HG02852 (cell line): ENCODE data around the gene FAM114A2.
"Not testable (repeated sequence)": the region's sequence is repeated elsewhere in the genome, so short reads cannot be mapped to it uniquely, and the experiment has no call there.

Experiments
- ATAC-seq: cut with Tn5 transposase; IDR thresholded peaks from one replicate; pipeline ENCODE4 v1.9.1; 2021; ENCODE audit warnings: mild to moderate bottlenecking, moderate library complexity; ENCODE audit not compliant: unreplicated experiment

FAM114A2 gene

DNA sequence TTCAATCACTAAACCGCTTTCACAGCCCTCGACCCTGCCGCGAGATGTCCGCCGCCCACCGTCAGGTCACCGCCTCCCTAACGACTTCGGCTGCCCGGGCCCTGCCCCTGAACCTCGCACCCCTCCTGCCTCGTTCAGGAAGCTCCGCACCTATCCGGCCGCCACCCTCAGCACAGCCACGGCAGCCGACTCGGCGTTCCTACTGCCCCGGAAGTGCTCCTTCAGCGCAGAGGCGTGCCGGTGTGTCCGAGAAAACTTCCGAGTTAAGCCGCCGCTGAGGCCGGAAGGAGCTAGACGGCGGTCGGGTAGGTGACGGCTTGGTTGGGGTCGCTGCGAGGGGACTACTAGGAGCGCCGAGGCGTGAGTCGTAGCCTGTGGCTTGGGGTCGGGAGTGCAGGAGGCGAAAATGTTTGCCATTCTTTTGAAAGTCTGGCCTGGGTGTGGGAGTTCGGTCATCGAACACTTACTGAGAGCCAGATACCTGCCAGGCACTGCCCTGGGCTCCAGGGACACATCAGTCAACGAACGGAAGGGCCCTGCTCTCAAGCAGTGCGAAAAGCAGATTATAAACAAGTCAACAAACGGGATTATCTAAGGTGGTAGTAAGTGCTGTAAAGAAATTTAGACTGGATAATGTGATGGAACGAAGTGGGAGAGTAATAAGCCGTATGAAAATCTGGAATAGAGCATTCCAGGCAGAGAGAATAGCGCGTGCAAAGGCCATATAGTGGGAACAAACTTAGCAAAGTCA lies at the start of gene FAM114A2, which contains the start of gene MFAP3:
FAM114A2 (minus strand) TSS at position 204 of the 751 bp plus-strand sequence. CDS start 3,957 bp downstream, outside the sequence.
MFAP3 (plus strand) TSS at position 261 of the 751 bp plus-strand sequence. CDS start 10,756 bp downstream, outside the sequence.
- ATAC-seq: peak; percentile 96

DNA sequence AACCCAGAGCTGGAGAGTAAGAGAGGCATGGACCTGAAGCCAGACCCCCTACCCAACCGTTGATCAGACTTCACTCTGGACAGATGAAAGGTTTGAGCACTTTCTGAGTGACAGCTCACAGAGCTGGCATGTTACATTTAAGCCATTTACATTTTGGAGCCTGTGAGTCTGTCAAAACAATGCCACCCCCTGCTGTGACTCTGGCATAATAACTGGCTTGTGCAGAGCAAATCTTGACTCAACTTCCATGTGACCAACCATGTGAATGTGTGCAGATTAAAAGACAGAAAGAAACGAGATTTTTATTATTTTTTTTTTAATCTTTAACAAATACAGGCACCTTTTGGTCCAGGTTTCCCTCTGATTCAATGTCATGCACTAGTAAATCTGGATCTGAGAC lies 48.5 kb upstream of the FAM114A2 start:
- no peak for ATAC-seq

DNA sequence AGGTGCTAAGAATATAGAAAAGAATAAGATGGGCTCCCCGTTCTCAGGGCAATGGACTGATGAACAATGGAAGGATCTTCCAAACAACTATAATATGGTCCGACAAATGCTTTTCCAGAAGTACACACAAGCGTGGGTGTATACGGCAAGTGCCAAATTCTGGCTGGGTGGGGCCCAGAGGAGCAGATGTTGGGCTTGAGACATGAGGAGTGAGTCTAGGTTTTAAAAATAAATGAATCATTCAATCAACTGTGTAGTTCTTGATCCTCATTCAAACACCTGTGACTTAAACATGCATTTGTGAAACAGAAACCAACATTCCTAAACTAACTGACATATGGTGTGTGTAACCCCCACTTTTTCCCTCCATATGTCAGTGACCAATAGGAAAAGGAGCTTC lies 47.9 kb upstream of the FAM114A2 start:
- ATAC-seq: no peak

DNA sequence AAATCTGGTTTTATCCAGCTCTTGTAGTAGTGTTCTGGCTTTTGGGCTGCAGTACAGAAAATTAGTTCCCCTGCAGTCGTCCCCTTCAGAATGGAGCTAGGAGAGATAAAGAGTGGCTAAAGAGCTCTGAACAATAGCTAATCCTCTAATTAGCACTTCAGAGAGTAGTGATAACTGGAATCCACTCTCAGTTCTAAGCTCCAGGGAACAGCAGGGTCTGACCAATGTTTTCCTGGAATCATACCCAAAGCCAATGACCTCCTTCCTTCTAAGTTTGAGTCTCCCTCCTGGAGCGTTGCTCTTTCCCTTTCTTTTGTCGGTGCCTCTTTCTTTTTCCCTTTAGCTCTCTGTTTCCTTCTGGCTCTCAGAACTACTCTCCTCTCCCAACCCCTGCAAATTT lies 47.4 kb upstream of the FAM114A2 start:
- no peak for ATAC-seq

DNA sequence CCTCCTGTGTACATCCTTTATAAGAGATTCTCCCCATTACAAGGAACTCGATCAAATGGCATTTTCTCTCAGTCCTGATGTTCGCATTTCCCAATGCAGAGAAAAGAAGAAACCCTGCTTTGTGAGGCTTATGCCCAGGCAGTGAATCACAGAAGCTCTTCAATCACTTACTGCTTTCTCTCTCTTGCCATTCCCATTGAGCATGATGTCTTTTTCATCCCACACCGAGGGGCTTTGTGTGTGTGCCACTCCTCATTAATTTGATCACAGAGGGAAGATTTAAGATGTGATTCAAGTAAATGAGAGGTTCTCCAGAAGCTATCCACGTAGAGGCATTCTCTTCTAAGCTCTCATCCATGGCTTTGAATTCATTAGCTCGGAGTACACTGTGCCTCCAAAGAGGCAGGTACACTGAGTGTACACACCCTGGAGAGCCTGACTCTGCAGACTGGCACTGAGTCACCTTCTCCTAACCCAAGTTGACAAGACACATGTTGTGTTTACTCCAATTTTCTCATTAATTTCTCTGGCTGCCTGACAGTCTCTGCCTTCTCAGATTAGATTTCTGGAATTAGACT lies 45.4 kb upstream of the FAM114A2 start:
- ATAC-seq: no peak

DNA sequence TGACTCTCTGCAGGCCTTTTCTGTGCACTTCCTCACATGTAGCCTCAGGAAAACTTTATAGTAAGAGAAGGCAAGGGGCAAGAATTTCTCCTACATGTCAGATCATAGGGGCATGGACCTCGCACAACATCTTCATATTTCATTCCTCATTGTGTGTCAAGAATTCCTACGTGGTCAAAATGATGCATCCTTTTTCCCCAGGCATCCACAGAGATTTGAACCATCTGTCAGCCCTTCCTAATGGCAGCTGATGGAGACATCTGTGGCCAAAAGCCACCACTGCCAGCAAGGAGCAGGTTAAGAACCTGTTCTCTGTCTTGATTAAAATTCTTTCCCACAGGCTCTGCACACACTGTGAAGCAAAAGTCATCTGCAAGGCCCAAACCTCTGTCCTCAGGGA lies 42.5 kb upstream of the FAM114A2 start:
- no peak for ATAC-seq

DNA sequence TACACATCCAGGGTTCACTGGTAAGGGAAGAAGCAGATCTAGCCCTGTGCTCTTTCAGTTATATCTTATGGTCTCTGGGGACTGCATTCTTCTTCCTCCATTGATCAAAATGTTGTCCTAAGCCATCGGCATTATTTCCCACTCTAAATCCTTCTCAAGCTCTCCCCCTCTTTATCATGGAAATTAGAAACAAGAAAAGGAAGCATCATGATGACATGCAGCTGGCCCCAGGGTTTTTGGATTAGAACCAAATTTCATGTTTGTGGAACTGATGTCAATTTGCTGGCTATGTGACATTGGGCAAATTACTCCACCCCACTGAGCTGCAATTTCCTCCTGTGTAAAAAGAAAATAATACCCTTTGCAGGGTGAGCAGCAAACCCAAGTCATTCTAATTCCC lies 39.6 kb upstream of the FAM114A2 start:
- ATAC-seq: no peak

DNA sequence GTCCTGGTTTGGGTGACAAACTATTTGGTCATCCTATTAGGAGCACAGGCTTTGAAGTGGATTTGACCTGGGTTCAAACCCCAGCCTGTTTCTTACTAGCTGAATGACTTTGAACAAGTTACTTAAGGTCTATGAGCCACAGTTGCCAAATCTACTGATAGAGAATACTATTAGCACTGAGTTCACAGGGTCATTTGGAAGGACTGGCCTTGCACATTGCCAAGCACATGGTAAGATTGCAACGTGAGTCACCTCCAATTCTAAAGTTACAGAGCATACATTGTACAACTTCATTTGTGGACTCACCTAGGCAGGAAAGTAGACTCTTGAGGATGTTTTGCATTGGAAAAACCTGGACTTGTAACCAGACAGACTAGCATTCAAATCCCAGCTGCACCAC lies 39.0 kb upstream of the FAM114A2 start:
- no peak for ATAC-seq

DNA sequence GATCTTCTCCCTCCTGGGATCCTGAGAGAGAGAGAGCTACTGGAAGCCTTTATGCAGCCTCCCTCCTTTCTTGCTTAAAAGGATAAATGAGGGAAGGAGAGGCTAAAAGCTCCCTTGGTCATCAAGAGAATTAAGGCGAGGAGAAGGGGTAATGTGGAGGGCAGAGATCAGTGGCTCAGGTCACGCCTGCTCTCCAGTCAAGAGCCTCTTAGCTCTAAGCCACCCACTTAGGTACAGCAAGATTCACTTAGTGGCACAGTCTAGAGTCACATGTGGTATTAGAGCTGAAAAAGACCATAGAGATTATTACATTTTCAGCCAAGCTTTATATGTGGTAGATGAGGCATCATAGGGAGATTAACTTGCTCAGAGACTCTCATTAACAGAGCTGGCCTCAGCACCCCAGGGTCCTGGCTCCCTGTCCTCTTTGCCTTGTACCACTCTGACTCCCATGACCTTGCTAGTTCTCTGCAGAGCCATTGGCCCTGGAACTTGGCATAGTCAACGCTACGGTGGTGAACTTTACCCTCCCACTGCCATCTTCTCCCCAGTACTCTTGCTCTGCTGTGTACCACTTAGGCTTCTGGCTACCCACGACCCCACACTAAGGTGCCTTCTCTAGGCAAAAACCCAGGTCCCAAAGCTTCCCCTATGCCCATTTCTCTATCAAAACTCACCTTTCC lies 37.7 kb upstream of the FAM114A2 start:
- ATAC-seq: no peak

DNA sequence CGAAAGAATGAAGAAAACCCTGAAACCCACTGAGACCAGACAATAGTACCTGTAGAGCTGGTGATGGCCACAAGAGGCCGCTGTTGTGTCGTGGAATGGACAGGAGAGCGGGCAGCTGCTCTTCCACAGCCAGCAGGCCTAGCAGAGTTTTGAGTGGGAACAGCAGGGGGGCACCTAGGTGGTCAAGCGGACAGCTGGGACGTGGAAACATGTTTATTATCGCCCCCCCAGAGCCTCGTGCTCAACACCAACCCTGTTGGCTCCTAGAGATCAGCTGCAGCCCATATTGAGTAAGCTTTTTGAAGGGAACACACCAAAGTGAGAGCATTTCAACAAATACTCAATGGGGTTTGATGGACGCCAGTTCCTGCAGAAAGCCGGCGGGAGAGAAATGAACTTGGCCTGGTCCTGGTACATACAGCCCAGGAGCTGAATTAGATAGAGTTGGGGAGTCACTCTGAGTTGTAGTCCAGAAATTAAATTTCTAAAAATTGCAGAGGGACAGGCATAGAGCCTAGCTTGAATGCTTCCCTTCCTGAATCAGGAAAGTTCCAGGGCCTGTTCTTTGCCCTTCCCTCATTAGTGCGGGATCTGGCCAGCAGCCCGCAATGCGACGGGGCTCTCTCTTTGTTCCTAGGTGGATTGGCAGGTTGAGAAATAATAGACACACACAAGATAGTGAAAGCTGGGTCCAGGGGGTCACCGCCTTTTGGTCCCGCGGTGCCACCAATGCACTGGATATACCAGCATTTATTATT lies 33.9 kb upstream of the FAM114A2 start:
- peak; percentile 98 for ATAC-seq

DNA sequence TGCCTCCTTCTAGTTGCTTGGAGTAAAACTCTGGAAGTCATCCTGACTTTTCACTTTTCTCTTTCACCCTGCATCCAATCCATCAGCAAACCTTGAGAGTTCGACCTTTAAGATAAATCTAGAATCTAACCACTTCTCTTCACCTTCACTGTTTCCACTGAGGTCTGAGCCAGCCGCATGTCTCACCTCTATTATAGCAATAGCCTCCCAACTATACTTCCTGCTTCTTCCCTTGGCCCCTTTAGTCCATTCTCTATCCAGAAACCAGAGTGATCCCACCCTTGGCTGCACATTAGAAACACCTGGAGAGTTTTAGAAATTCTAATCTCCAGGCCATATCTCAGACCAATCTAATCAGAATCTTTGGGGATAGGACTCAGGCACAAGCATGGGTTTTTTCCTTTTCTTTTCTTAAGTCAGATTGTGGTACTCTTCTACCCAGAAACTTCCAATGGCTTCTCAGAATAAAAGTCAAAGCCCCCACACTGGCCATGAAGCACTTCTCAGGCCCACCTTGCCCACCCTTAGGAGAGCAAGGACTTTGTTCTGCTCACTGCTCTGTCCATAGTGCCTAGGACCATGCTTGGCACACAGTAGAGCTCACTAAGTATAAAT lies 33.2 kb upstream of the FAM114A2 start:
- no peak for ATAC-seq

DNA sequence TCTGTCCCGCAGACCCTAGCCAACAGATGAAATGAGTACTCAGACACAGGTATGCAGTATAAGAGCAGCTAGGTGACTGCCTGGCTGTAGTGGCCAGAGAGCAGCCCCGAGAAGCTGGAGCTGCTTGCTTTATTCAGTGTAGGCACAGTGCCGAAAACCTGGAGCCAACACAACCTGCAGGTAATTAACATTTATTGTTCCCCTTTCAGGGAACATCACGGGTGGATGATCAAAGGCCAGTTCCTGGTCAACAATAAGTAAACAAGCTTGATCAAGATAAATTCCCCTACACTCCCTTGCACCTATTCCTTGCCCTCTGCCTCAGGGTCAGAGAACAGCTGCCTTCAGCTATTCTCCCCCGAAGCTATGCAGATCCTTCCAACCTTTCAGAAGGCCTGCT lies 31.1 kb upstream of the FAM114A2 start:
- not testable (repeated sequence) for ATAC-seq

DNA sequence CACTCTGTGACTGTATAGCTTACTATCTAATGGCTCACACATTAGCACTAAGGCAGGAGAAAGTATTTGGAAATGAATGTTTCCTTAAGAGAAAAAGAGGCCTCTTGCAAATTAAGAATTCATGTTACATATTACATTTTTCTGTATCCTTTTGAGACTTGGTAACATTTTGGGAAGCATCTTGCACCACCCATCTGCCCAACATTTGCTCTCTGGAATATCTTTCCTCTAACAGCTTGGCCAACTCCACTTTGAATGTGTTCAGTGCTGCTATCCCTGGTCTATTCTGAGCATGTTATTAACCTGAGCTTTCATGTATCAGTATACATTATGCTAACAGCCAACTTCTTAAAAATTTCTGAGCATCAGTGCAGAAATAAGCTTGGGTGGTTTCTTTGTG lies 27.3 kb upstream of the FAM114A2 start:
- ATAC-seq: no peak

DNA sequence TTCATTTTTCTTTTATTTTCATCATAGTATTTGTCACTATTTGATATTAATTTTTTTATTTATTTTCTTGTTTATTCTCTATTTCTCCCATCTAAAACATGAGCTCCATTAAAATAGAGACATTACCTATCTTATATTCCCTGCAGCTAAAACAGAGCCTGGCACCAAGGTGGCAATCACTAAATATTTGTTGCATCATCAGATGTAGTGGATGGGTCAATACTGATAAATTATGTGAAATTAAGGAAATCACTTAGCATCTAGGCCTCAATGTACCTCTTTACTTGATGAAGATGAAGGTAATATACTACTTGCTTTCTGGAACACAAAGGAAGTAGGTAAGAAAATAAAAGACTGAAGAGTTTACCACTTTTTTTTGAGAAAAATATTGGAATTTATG lies 24.7 kb upstream of the FAM114A2 start:
- ATAC-seq: no peak

DNA sequence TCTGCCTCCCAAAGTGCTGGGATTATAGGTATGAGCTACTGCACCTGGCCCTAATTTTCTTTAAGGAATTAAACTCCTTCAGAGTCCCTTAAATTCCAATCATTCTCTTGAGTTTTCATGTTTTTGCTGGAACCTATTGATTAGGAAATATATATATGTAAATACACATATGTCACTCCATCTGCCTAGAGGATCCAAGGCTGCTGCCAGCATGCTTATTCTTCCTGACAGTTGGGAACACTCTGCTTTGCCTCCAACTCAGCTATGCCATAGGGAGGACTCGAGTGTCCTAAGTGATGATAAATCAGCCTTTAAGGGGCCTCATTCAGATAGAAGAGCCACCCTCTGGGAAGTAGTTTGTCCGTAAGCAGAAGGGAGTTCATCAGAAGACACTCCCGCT lies 21.9 kb upstream of the FAM114A2 start:
- no peak for ATAC-seq

DNA sequence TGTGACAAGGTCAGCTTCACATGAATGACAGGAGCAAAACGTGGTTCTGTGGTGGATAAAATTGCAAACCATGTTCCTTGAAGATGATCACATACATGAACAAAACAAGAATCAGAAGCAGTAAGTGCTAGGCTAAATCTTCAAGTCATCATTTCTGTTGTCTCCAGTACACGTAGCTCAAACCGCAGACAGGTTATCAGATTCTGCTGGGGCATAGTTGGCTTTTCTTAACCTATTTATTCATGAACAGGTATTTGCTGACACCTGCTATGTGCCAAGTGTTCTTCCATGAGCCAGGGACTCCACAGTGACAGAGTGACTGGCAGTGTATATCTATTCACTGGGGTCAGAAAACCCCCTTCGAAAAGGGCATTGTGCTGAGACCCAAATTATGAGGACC lies 20.9 kb upstream of the FAM114A2 start:
- no peak for ATAC-seq

DNA sequence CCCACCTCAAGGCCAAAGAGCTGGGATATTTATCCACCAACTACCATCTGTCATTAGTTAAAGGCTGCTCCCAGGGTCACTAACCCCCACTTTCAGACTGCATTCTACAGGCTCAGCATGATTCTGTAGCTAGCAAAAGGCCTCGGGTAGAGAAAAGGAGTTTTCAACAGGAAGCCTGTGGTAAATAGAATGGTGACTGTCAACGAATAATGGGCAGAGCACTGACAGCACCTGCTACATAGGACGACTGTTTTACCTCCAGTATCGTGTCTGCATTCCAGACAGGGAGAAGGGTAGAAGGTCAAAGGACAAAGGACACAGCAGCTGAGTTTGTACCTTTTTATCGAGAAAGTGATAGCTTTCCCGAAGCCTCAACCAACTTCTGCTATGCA lies 20.3 kb upstream of the FAM114A2 start:
- ATAC-seq: peak; percentile 44

DNA sequence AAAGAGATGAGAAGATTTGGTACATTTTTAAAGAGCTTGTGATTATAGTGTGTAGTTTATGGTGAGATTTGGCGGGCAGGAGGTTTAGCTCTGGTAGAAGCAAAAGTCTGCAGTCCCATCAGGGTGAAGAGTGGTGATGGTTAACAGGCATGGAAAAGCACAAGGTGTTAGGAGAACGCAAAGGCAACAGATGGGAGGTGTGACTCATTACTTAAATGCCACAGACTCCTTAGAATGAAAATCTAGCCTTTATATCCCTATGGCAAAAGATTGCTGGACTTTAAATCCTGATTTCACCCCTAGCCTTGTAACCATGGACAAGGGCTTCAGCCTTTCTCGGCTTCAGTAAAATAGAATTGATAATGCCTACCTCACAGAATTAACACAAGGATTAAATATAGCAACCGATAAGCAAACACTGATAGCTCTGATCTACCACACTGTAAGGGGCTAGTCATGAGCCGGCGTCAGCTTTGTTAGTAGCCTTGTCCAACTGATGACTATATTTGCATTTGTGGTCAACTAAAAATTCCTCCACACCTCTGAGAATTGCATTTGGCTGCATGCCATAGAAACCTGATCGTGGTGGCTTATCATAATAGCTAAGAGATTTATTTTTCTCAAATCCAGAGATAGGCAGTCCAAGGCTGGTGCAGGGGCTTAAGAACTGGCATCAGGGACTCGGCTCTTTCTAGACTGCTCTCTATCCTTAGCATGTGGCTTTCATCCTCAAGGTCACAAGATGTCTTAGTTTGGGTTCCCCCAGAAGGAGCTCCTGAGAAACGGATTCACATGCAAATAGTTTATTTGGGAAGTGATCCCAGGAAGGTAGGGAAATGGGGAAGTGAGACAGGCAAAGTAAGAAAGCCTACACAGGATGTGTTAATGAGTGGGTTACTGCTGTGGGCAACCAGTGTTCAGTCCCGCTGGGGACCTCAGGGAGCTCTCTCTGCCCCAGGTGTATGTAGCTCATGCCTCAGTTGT lies 19.6 kb upstream of the FAM114A2 start:
- peak; percentile 63 for ATAC-seq

DNA sequence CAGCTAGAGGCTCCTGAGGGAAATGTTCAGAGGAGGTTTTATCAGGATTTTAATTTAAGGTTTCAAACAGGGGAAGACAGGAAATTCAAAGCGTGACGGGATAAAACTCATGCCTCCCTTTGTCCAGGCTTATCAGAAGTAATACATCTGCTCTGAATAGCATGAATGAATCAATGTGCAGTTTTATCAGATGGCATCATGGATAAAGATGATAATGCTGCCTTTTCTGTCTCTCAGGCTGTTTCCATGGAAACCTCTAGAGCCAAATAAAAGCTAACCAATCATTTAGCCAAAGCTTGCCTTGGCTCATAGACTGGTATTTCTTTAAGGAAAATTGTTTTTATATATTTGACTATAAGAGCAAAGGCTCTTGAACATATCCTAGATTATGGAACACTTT lies 16.5 kb upstream of the FAM114A2 start:
- ATAC-seq: no peak

DNA sequence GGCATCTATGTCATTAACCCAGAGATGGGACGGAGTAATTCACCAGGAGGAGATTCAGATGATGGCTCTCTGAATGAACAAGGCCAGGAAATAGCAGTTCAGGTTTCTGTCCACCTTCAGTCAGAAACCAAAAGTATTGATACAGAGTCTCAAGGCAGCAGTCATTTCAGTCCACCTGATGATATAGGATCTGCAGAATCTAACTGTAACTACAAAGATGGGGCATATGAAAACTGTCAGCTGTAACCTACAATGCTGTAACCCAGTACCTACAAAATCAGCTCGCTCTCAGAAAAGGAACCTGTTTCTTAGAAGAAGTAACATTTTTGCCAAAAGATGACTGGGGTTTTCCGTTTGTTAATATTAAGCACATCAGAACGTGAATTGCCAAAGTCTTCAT lies 14.8 kb upstream of the FAM114A2 start:
- no peak for ATAC-seq
